ENCODE measurements around the gene PNKD. TPM values are rescaled to one million over a fixed set of nuclear protein-coding genes. Genes with fewer than 3 reads are reported as not detected.

PNKD gene
- total and polyA plus RNA-seq, 4 donors, result 26.9 to 108 (median 65.7) TPM

DNA sequence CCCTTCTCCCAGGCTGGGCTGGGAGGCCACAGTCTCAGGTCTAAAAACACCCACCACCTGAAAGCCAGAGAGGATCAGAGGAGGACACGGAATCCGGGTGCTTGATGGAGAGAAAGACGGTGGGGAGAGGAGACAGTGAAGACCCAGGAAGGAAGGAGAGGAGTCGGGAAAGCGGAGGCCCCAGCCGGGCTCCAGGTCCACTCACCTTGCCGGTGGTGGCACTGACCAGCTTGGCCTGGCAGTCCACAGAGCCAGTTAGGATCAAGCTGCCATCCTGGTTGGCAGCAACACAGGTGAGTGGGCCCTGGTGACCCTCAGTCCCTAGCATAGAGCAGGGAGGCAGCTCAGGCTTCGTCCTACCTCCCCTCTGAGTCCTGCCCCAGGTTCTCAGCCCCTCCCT lies 4.7 kb upstream of the PNKD start:
- intact Hi-C loops (cut with DNase I), result loop anchor here in 1 of 2 donors (5.0 to 10.0 kb wide), 2 partner anchors 78 to 299 kb away; partner anchors contain the start of genes CNOT9 and USP37
- no peaks in the 10 kb centered on the region for H3K27me3 ChIP-seq (ENCODE audit: control insufficient read depth in 1 of 2, insufficient read depth in 2 of 2, low read length in 1 of 2)
- no peaks in the 10 kb centered on the region for H3K4me1 ChIP-seq (ENCODE audit: control insufficient read depth in 1 of 2, insufficient read depth in 2 of 2, low read length in 2 of 2)
- H3K27ac ChIP-seq (ENCODE audit: low read depth in 1 of 2, low read length in 2 of 2), result no peak overlapping the region
- no peak overlapping the region for H3K4me3 ChIP-seq (ENCODE audit: low read length in 2 of 2)
- 89% methylated on average over 8 of the region's 8 CpGs for WGBS, 2 donors
- DNase-seq, result peak; percentile 38 to 65
- H3K9me3 ChIP-seq (ENCODE audit: control insufficient read depth, low read length), result no peaks in the 10 kb centered on the region
- ATAC-seq (ENCODE audit: low FRiP score), result no peak
- H3K36me3 ChIP-seq (ENCODE audit: control insufficient read depth in 1 of 2, insufficient read depth in 2 of 2, low read length in 1 of 2), result no peaks in the 10 kb centered on the region

DNA sequence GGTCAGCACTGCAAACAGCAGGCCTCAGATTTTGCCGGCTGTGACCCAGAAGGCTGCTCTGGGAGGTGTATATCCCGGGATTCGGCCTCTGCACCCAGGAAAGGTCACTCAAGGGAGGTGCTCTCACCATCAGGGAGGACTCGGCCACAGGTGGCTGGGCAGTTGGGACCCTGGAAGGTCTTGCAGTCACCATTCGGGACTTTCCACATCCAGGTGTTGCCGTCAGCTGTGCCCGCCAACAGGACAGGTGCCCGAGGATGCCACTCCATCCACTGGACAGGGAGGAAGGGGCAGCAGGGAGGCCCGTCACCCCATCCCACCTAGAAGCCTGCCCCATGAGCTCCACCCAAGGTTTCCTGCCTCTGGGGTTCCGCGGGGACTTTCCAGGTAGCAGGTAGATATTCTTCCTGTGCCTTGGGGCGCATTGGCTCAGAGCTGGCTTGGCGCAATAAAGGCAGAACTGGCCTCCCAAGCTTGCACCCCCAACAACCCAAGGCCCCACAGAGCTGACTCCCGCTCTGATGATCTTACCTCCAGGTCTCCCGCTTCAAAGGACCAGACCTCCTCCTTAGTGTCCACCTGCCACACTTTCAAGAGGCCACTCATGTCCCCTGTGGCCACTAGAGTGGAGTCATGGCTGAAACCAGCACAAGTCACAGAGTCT lies 3.9 kb upstream of the PNKD start:
- intact Hi-C loops (cut with DNase I), result loop anchor here in 1 of 2 donors (5.0 to 10.0 kb wide), 2 partner anchors 79 to 298 kb away; partner anchors contain the start of genes CNOT9 and USP37
- peak; percentile 45 to 68 for DNase-seq
- Histone ChIP-seq H3K4me3 (ENCODE audit: low read length in 2 of 2) (no peak overlapping the region), H3K9me3 (ENCODE audit: control insufficient read depth, low read length) (no peaks in the 10 kb centered on the region), H3K27ac (ENCODE audit: low read depth in 1 of 2, low read length in 2 of 2) (no peak overlapping the region), H3K4me1 (ENCODE audit: control insufficient read depth in 1 of 2, insufficient read depth in 2 of 2, low read length in 2 of 2) (no peaks in the 10 kb centered on the region), H3K36me3 (ENCODE audit: control insufficient read depth in 1 of 2, insufficient read depth in 2 of 2, low read length in 1 of 2) (no peaks in the 10 kb centered on the region), H3K27me3 (ENCODE audit: control insufficient read depth in 1 of 2, insufficient read depth in 2 of 2, low read length in 1 of 2) (no peaks in the 10 kb centered on the region)
- ATAC-seq (ENCODE audit: low FRiP score), result no peak
- WGBS, 2 donors, result 92 to 93% methylated on average over 15 of the region's 15 CpGs

GRCh38 chr2:218267259-218267658 lies 3.1 kb upstream of the PNKD start:
- no peaks in the 10 kb centered on the region for H3K27me3 ChIP-seq (ENCODE audit: control insufficient read depth in 1 of 2, insufficient read depth in 2 of 2, low read length in 1 of 2)
- H3K4me1 ChIP-seq (ENCODE audit: control insufficient read depth in 1 of 2, insufficient read depth in 2 of 2, low read length in 2 of 2), result no peaks in the 10 kb centered on the region
- H3K27ac ChIP-seq (ENCODE audit: low read depth in 1 of 2, low read length in 2 of 2), result no peak overlapping the region
- intact Hi-C loops (cut with DNase I), result loop anchor here in 1 of 2 donors (5.0 to 10.0 kb wide), 2 partner anchors 80 to 298 kb away; partner anchors contain the start of genes CNOT9 and USP37
- peak; percentile 33 to 47 for DNase-seq
- H3K4me3 ChIP-seq (ENCODE audit: low read length in 2 of 2), result no peak overlapping the region
- 91 to 94% methylated on average over 6 of the region's 6 CpGs for WGBS, 2 donors
- H3K36me3 ChIP-seq (ENCODE audit: control insufficient read depth in 1 of 2, insufficient read depth in 2 of 2, low read length in 1 of 2), result no peaks in the 10 kb centered on the region
- H3K9me3 ChIP-seq (ENCODE audit: control insufficient read depth, low read length), result no peaks in the 10 kb centered on the region
- ATAC-seq (ENCODE audit: low FRiP score), result no peak

DNA sequence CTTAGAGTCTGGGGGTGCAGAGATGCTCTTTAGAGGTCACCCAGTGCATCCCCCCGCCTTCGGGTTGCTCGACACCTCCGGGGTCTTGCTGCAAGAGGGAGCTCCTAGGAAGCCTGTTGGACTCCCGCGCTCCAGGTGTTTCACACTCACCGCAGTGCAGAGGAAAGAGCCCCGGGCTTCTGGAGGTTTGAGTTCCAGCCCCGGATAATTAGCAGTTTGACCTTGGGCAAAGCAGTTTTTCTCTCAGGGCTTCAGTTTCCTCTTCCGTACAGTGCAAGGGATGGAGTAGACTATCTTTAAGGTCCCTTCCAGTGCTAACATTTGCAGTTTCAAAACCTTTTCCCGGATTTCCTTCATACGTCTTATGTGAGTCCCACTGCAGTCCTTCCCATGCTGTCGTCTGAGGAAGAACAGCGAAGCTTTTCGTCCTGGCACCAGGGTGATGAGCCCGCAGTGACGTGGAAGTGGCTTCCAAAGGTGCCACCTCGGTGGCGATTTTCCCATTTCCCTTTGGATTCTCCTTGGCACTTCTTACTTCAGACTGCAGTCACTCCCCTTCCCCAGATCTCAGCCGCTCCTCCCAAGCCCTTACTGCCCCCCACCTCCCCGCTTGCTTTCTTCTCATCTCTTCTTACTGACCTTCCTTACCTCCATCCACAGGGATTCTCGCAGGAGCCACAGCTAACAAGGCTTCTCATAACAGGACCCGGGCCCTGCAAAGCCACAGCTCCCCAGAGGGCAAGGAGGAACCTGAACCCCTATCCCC lies 585 bp downstream of the PNKD start:
- ATAC-seq (ENCODE audit: low FRiP score), result no peak
- H3K4me3 ChIP-seq (ENCODE audit: low read length in 2 of 2), result peak overlapping the region; percentile 73 to 92
- peaks cover 0 to 14% of the 10 kb centered on the region in 2 donors for H3K36me3 ChIP-seq (ENCODE audit: control insufficient read depth in 1 of 2, insufficient read depth in 2 of 2, low read length in 1 of 2)
- no peak for DNase-seq
- intact Hi-C loops (cut with DNase I), result loop anchor here (5.0 to 10.0 kb wide), 2 partner anchors 194 to 196 kb away; no protein-coding TSS in a partner anchor
- no peak overlapping the region for H3K27ac ChIP-seq (ENCODE audit: low read depth in 1 of 2, low read length in 2 of 2)
- H3K27me3 ChIP-seq (ENCODE audit: control insufficient read depth in 1 of 2, insufficient read depth in 2 of 2, low read length in 1 of 2), result no peaks in the 10 kb centered on the region
- H3K4me1 ChIP-seq (ENCODE audit: control insufficient read depth in 1 of 2, insufficient read depth in 2 of 2, low read length in 2 of 2), result no peaks in the 10 kb centered on the region
- 2 to 3% methylated on average over 23 of the region's 23 CpGs for WGBS, 2 donors
- H3K9me3 ChIP-seq (ENCODE audit: control insufficient read depth, low read length), result no peaks in the 10 kb centered on the region

GRCh38 chr2:218271487-218271797 lies 1.1 kb downstream of the PNKD start:
- no peaks in the 10 kb centered on the region for H3K9me3 ChIP-seq (ENCODE audit: control insufficient read depth, low read length)
- ATAC-seq (ENCODE audit: low FRiP score) (no peak), DNase-seq (no peak)
- H3K27me3 ChIP-seq (ENCODE audit: control insufficient read depth in 1 of 2, insufficient read depth in 2 of 2, low read length in 1 of 2), result no peaks in the 10 kb centered on the region
- WGBS, 2 donors, result 30 to 34% methylated on average over 4 of the region's 4 CpGs
- no peak overlapping the region for H3K27ac ChIP-seq (ENCODE audit: low read depth in 1 of 2, low read length in 2 of 2)
- H3K4me3 ChIP-seq (ENCODE audit: low read length in 2 of 2), result no peak overlapping the region
- no peaks in the 10 kb centered on the region for H3K4me1 ChIP-seq (ENCODE audit: control insufficient read depth in 1 of 2, insufficient read depth in 2 of 2, low read length in 2 of 2)
- intact Hi-C loops (cut with DNase I), result loop anchor here (5.0 to 10.0 kb wide), 2 partner anchors 193 to 196 kb away; no protein-coding TSS in a partner anchor
- H3K36me3 ChIP-seq (ENCODE audit: control insufficient read depth in 1 of 2, insufficient read depth in 2 of 2, low read length in 1 of 2), result peaks cover 0 to 14% of the 10 kb centered on the region in 2 donors

GRCh38 chr2:218271865-218272530 lies 1.7 kb downstream of the PNKD start:
- H3K27me3 ChIP-seq (ENCODE audit: control insufficient read depth in 1 of 2, insufficient read depth in 2 of 2, low read length in 1 of 2), result no peaks in the 10 kb centered on the region
- ATAC-seq (ENCODE audit: low FRiP score) (no peak), DNase-seq (no peak)
- no peaks in the 10 kb centered on the region for H3K9me3 ChIP-seq (ENCODE audit: control insufficient read depth, low read length)
- H3K4me3 ChIP-seq (ENCODE audit: low read length in 2 of 2), result no peak overlapping the region
- peaks cover 3 to 14% of the 10 kb centered on the region in 2 donors for H3K36me3 ChIP-seq (ENCODE audit: control insufficient read depth in 1 of 2, insufficient read depth in 2 of 2, low read length in 1 of 2)
- WGBS, 2 donors, result 14 to 20% methylated on average over 5 of the region's 5 CpGs
- H3K27ac ChIP-seq (ENCODE audit: low read depth in 1 of 2, low read length in 2 of 2), result peak overlapping the region in 1 of 2 donors; percentile 33
- intact Hi-C loops (cut with DNase I), result loop anchor here (1.0 to 10.0 kb wide), 4 partner anchors 19 to 195 kb away; no protein-coding TSS in a partner anchor
- no peaks in the 10 kb centered on the region for H3K4me1 ChIP-seq (ENCODE audit: control insufficient read depth in 1 of 2, insufficient read depth in 2 of 2, low read length in 2 of 2)

GRCh38 chr2:218272531-218273212 lies 2.4 kb downstream of the PNKD start:
- H3K4me1 ChIP-seq (ENCODE audit: control insufficient read depth in 1 of 2, insufficient read depth in 2 of 2, low read length in 2 of 2), result no peaks in the 10 kb centered on the region
- peak; percentile 79 for ATAC-seq (ENCODE audit: low FRiP score)
- peak overlapping the region in 1 of 2 donors; percentile 33 for H3K27ac ChIP-seq (ENCODE audit: low read depth in 1 of 2, low read length in 2 of 2)
- intact Hi-C loops (cut with DNase I), result loop anchor here (1.0 to 10.0 kb wide), 4 partner anchors 18 to 195 kb away; no protein-coding TSS in a partner anchor
- peak; percentile 92 to 96 for DNase-seq
- WGBS, 2 donors, result 7% methylated on average over 18 of the region's 18 CpGs
- peaks cover 3 to 17% of the 10 kb centered on the region in 2 donors for H3K36me3 ChIP-seq (ENCODE audit: control insufficient read depth in 1 of 2, insufficient read depth in 2 of 2, low read length in 1 of 2)
- no peaks in the 10 kb centered on the region for H3K27me3 ChIP-seq (ENCODE audit: control insufficient read depth in 1 of 2, insufficient read depth in 2 of 2, low read length in 1 of 2)
- H3K4me3 ChIP-seq (ENCODE audit: low read length in 2 of 2), result no peak overlapping the region
- H3K9me3 ChIP-seq (ENCODE audit: control insufficient read depth, low read length), result no peaks in the 10 kb centered on the region

Data from aorta (tissue), 5 donors.